ENCODE measurements around the gene C4orf33.
"Not testable (repeated sequence)": the region's sequence is repeated elsewhere in the genome, so short reads cannot be mapped to it uniquely, and the experiment has no call there.

The C4orf33 gene

GRCh38 chr4:129117705-129118104, 21.8 kb downstream of the C4orf33 start:
- DNase-seq, result no peak

- DNase-seq, result not testable (repeated sequence)
These were observed 30.7 kb downstream of the C4orf33 start for GRCh38 chr4:129126614-129127013.

GRCh38 chr4:129129143-129129542, 33.2 kb downstream of the C4orf33 start:
- DNase-seq, result no peak

- DNase-seq, result no peak
These were observed 35.4 kb downstream of the C4orf33 start for GRCh38 chr4:129131343-129131742.

- DNase-seq, result no peak
These were observed 40.5 kb downstream of the C4orf33 start for GRCh38 chr4:129136433-129136832.

- DNase-seq, result no peak
These were observed 43.0 kb downstream of the C4orf33 start for GRCh38 chr4:129138810-129139496.

- DNase-seq, result no peak
These were observed 44.6 kb downstream of the C4orf33 start for GRCh38 chr4:129140521-129140920.

GRCh38 chr4:129143359-129143758, 47.4 kb downstream of the C4orf33 start:
- no peak for DNase-seq

GRCh38 chr4:129144755-129145206, 48.8 kb downstream of the C4orf33 start:
- DNase-seq, result no peak

GRCh38 chr4:129145222-129145730, 49.3 kb downstream of the C4orf33 start:
- no peak for DNase-seq

GRCh38 chr4:129146639-129147038, 50.7 kb downstream of the C4orf33 start:
- no peak for DNase-seq

GRCh38 chr4:129148892-129149291, 52.9 kb downstream of the C4orf33 start:
- no peak for DNase-seq

- no peak for DNase-seq
These were observed 54.0 kb downstream of the C4orf33 start for GRCh38 chr4:129149906-129150305.

- no peak for DNase-seq
These were observed 56.4 kb downstream of the C4orf33 start for GRCh38 chr4:129152350-129152749.

GRCh38 chr4:129153700-129154099, 57.7 kb downstream of the C4orf33 start:
- DNase-seq, result no peak

- no peak for DNase-seq
These were observed 66.5 kb downstream of the C4orf33 start for GRCh38 chr4:129162450-129162849.

GRCh38 chr4:129163427-129163826, 67.5 kb downstream of the C4orf33 start:
- no peak for DNase-seq

GRCh38 chr4:129164243-129164642, 68.3 kb downstream of the C4orf33 start:
- no peak for DNase-seq

Data from right kidney (tissue), 1 donor.